CD4-positive, alpha-beta T cell treated with Interleukin-6 at 100 ng/mL for 8 hours (primary cell): ENCODE results near the gene APOC4.

Experiments
- DNase-seq: peaks from one replicate; pipeline ENCODE4 v3.0.0-alpha.2; 2020; ENCODE audit warnings: mixed read lengths, low spot score

APOC4 gene

DNA sequence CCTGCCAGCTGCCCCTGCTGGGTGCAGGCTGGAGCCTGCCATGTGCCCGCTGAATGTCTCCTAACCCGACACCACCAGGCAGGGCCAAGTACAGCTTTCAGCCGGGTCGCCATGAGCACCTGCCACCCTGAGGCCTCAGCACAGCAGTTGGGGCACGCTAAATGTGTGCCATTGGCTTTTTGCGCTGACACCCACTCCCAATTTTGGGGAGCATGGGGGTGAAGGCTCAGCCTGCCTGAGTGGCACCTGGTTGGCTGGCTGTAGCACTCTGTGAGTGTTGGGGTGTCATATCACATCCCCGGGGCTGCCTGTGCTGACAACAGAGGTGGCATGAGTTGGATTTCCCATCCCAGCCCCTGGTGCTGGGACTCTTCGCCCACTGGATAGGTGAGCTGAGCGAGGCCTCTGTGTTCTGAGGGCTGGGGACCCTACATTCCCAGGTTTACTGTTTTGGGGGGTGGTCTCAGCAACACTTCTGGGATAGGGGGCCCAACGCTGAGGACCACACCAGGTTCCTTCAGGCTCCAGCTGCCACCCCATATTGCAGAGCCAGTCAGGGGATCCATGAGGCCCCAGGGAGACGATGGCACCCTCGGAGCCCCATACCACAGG is 52.0 kb downstream of the APOC4 start:
- no peak for DNase-seq
